IMR-90 (cell line): ENCODE measurements around the gene ZNHIT6. TPM values are rescaled to one million over a fixed set of nuclear protein-coding genes. Genes with fewer than 3 reads are reported as not detected.

Source experiments
- ATAC-seq: fragments of 200-7000 bp; cut with Tn5 transposase; 2 replicates; pipeline ENCODE4 v1.9.1; 2020; ENCODE audit warnings: low read depth, mild to moderate bottlenecking, moderate library complexity
- BruUV-seq: library from RNA; stranded (reverse); fragments of 400-500 nt; replicated peaks from 2 replicates; lab custom pipeline; 2021; lab: Mats Ljungman, UMichigan
- CTCF ChIA-PET: fragments of 300-600 bp; formaldehyde crosslinking; extraction: SDS; loops from one replicate; lab custom pipeline; 2021; ENCODE audit warnings: antibody characterized with exemption; lab: Yijun Ruan, JAX
- POLR2A ChIA-PET: fragments of 300-600 bp; sonication (Branson Sonifier 250); formaldehyde crosslinking; loops from one replicate; lab custom pipeline; 2022; ENCODE audit warnings: antibody characterized with exemption; ENCODE audit not compliant: unreplicated experiment; lab: Charles Lee
- DNase-seq: peaks from one replicate; pipeline ENCODE4 v3.0.0; 2013
- H2AFZ ChIP-seq: replicated peaks from 2 replicates; pipeline ENCODE3; 2013; ENCODE audit warnings: low read length, mild to moderate bottlenecking; ENCODE audit not compliant: poor library complexity
- H2AK5ac ChIP-seq: 2 replicates; pipeline ENCODE4 v1.6.1; 2013; ENCODE audit warnings: low read depth, low read length, inconsistent platforms
- H2AK9ac ChIP-seq: replicated peaks from 2 replicates; pipeline ENCODE3; 2013; ENCODE audit warnings: mild to moderate bottlenecking, low read depth, low read length, moderate library complexity; ENCODE audit not compliant: poor library complexity
- H2BK120ac ChIP-seq: 2 replicates; pipeline ENCODE4 v1.6.1; 2013; ENCODE audit warnings: low read depth, low read length, inconsistent platforms
- H2BK15ac ChIP-seq: 3 replicates; pipeline ENCODE4 v1.6.1; 2013; ENCODE audit warnings: low read depth, low read length, inconsistent platforms
- H2BK20ac ChIP-seq: 2 replicates; pipeline ENCODE4 v1.6.1; 2013; ENCODE audit warnings: low read depth, mild to moderate bottlenecking, inconsistent platforms, low read length, moderate library complexity
- H2BK5ac ChIP-seq: 2 replicates; pipeline ENCODE4 v1.6.1; 2013; ENCODE audit warnings: mild to moderate bottlenecking, low read depth, low read length, inconsistent platforms; ENCODE audit not compliant: poor library complexity, severe bottlenecking
- H3K14ac ChIP-seq: replicated peaks from 2 replicates; pipeline ENCODE4 v1.6.1; 2013; ENCODE audit warnings: low read depth, low read length, inconsistent platforms
- H3K18ac ChIP-seq: 2 replicates; pipeline ENCODE4 v1.6.1; 2013; ENCODE audit warnings: low read depth, low read length, control low read depth
- H3K23ac ChIP-seq: 2 replicates; pipeline ENCODE4 v1.6.1; 2013; ENCODE audit warnings: low read depth, low read length, inconsistent platforms
- H3K27ac ChIP-seq: 2 replicates; pipeline ENCODE4 v1.5.1; 2013; ENCODE audit warnings: mild to moderate bottlenecking, control low read depth, low read length; ENCODE audit not compliant: insufficient read depth
- H3K27me3 ChIP-seq: 2 replicates; pipeline ENCODE4 v1.6.1; 2013; ENCODE audit warnings: low read length; ENCODE audit not compliant: control insufficient read depth, insufficient read depth
- H3K36me3 ChIP-seq: 2 replicates; pipeline ENCODE4 v1.6.1; 2013; ENCODE audit warnings: low read length, mixed read lengths; ENCODE audit not compliant: control insufficient read depth, insufficient read depth
- H3K4ac ChIP-seq: 2 replicates; pipeline ENCODE4 v1.6.1; 2013; ENCODE audit warnings: low read depth, low read length, inconsistent platforms
- H3K4me1 ChIP-seq: 2 replicates; pipeline ENCODE4 v1.6.1; 2013; ENCODE audit warnings: low read length, mixed read lengths; ENCODE audit not compliant: control insufficient read depth, insufficient read depth
- H3K4me2 ChIP-seq: 2 replicates; pipeline ENCODE4 v1.6.1; 2013; ENCODE audit warnings: low read depth, mild to moderate bottlenecking, control low read depth, low read length, moderate library complexity
- H3K4me3 ChIP-seq: 2 replicates; pipeline ENCODE4 v1.5.1; 2013; ENCODE audit warnings: low read depth, mild to moderate bottlenecking, control low read depth, low read length, moderate library complexity; ENCODE audit not compliant: insufficient read depth
- H3K56ac ChIP-seq: 2 replicates; pipeline ENCODE4 v1.6.1; 2013; ENCODE audit warnings: low read length, inconsistent platforms; ENCODE audit not compliant: insufficient read depth; ENCODE audit errors: extremely low read depth
- H3K79me1 ChIP-seq, 2 experiments: 2 replicates each; pipeline ENCODE4 v1.6.1; 2013; ENCODE audit warnings: low read length in 2 of 2, inconsistent platforms in 1 of 2, low read depth in 1 of 2
- H3K9ac ChIP-seq: 2 replicates; pipeline ENCODE4 v1.6.1; 2013; ENCODE audit warnings: low read depth, low read length, control low read depth
- H3K9me1 ChIP-seq: 2 replicates; pipeline ENCODE4 v1.6.1; 2013; ENCODE audit warnings: low read length, inconsistent platforms; ENCODE audit not compliant: insufficient read depth
- H3K9me3 ChIP-seq: 2 replicates; pipeline ENCODE4 v1.6.1; 2013; ENCODE audit warnings: low read length; ENCODE audit not compliant: control insufficient read depth, insufficient read depth
- H4K20me1 ChIP-seq: 2 replicates; pipeline ENCODE4 v1.6.1; 2013; ENCODE audit warnings: low read length, inconsistent platforms; ENCODE audit not compliant: insufficient read depth
- H4K5ac ChIP-seq: 2 replicates; pipeline ENCODE4 v1.6.1; 2013; ENCODE audit warnings: mild to moderate bottlenecking, low read depth, low read length, control low read depth
- H4K8ac ChIP-seq, 2 experiments: 2 replicates each; pipeline ENCODE4 v1.6.1; 2013; ENCODE audit warnings: low read depth in 2 of 2, low read length in 2 of 2, control low read depth in 1 of 2, inconsistent platforms in 1 of 2
- H4K91ac ChIP-seq: 2 replicates; pipeline ENCODE4 v1.6.1; 2013; ENCODE audit warnings: low read depth, low read length, inconsistent platforms; ENCODE audit not compliant: insufficient read depth
- BHLHE40 ChIP-seq: fragments of 150-350 bp; IDR thresholded peaks from 2 replicates; pipeline ENCODE4 v1.6.1; 2016; ENCODE audit warnings: mild to moderate bottlenecking, low read depth, low read length
- CHD1 ChIP-seq: IDR thresholded peaks from 2 replicates; pipeline ENCODE4 v1.6.1; 2012; ENCODE audit warnings: low read depth, low read length, improper control_type of control experiment
- FOS ChIP-seq: fragments of 150-350 bp; IDR thresholded peaks from 2 replicates; pipeline ENCODE4 v1.6.1; 2016; ENCODE audit warnings: low read depth, low read length
- MAFK ChIP-seq: IDR thresholded peaks from 2 replicates; pipeline ENCODE4 v1.6.1; 2012; ENCODE audit warnings: low read depth, low read length, improper control_type of control experiment
- MAZ ChIP-seq: IDR thresholded peaks from 2 replicates; pipeline ENCODE4 v1.6.1; 2012; ENCODE audit warnings: low read depth, mild to moderate bottlenecking, low read length, improper control_type of control experiment, moderate library complexity, borderline replicate concordance
- MXI1 ChIP-seq: IDR thresholded peaks from 2 replicates; pipeline ENCODE4 v1.6.1; 2012; ENCODE audit warnings: low read depth, mild to moderate bottlenecking, low read length, moderate library complexity, borderline replicate concordance
- NFE2L2 ChIP-seq: fragments of 150-350 bp; IDR thresholded peaks from 2 replicates; pipeline ENCODE4 v1.6.1; 2016; ENCODE audit warnings: low read depth, mild to moderate bottlenecking, low read length
- RAD21 ChIP-seq: IDR thresholded peaks from 2 replicates; pipeline ENCODE4 v1.6.1; 2012; ENCODE audit warnings: low read length, improper control_type of control experiment
- RCOR1 ChIP-seq: IDR thresholded peaks from 2 replicates; pipeline ENCODE4 v1.6.1; 2012; ENCODE audit warnings: mild to moderate bottlenecking, low read length, improper control_type of control experiment; ENCODE audit not compliant: insufficient replicate concordance
- RFX5 ChIP-seq: IDR thresholded peaks from 2 replicates; pipeline ENCODE4 v1.8.0; 2012; ENCODE audit warnings: low read depth, mild to moderate bottlenecking, low read length, moderate library complexity
- SMC3 ChIP-seq: fragments of 150-350 bp; IDR thresholded peaks from 2 replicates; pipeline ENCODE4 v1.6.1; 2016; ENCODE audit warnings: low read depth, mild to moderate bottlenecking, antibody characterized with exemption, low read length, moderate library complexity
- WGBS, 2 experiments: methylation state at CpG; one replicate each; pipeline versions ENCODE4 v1.1.5 to v1.1.7; 2013; ENCODE audit warnings: missing lambda C conversion rate in 2 of 2; ENCODE audit not compliant: insufficient read length in 1 of 2; ENCODE audit errors: extremely low coverage in 2 of 2; 5-methylcytosine and 5-hydroxymethylcytosine counted together
- dilution Hi-C: fragments of 300-500 bp; cut with HindIII; formaldehyde crosslinking; loops from one replicate; pipeline ENCODE4 v1.14.3; 2018; ENCODE audit warnings: low sequenced_read_pairs; ENCODE audit not compliant: unreplicated experiment
- in situ Hi-C: fragments of 300-500 bp; cut with MboI; formaldehyde crosslinking; loops from 3 replicates; pipeline ENCODE4 v1.14.3; 2019; ENCODE audit warnings: low sequenced_read_pairs, inconsistent platforms, mixed read lengths
- intact Hi-C: fragments of 100-400 bp; cut with micrococcal nuclease; formaldehyde crosslinking; loops from 2 replicates; pipeline ENCODE4 v1.10.0; 2022
- polyA plus RNA-seq, 3 experiments: library from polyadenylated mRNA; depleted of rRNA; stranded (reverse); fragments of >200 nt; gene quantifications; 2 replicates each; pipeline ENCODE4 v1.2.3, GENCODE V29; 2012; ENCODE audit warnings: low replicate concordance in 1 of 3
- total RNA-seq: library from RNA; depleted of rRNA; stranded (reverse); fragments of >200 nt; gene quantifications from 2 replicates; pipeline ENCODE4 v1.2.3, GENCODE V29; 2012
- TF ChIP-seq, protein P1 (sequence below): fragments of 150-350 bp; IDR thresholded peaks from 2 replicates; pipeline ENCODE4 v1.6.1; 2017; ENCODE audit warnings: mild to moderate bottlenecking, antibody characterized with exemption, low read length, low read depth
- TF ChIP-seq, protein P2 (sequence below): conservative IDR thresholded peaks from 2 replicates; pipeline ENCODE4 v1.5.1; 2012; ENCODE audit warnings: mild to moderate bottlenecking, low read depth, low read length, improper control_type of control experiment
- TF ChIP-seq, protein P3 (sequence below): fragments of 150-350 bp; IDR thresholded peaks from 2 replicates; pipeline ENCODE4 v1.6.1; 2016; ENCODE audit warnings: low read depth, mild to moderate bottlenecking, low read length, moderate library complexity, borderline replicate concordance

The ZNHIT6 gene
- total and polyA plus RNA-seq, 2 of the 4 experiments (the other 2 are of a cell fraction), result 9.0 to 13.7 TPM

DNA sequence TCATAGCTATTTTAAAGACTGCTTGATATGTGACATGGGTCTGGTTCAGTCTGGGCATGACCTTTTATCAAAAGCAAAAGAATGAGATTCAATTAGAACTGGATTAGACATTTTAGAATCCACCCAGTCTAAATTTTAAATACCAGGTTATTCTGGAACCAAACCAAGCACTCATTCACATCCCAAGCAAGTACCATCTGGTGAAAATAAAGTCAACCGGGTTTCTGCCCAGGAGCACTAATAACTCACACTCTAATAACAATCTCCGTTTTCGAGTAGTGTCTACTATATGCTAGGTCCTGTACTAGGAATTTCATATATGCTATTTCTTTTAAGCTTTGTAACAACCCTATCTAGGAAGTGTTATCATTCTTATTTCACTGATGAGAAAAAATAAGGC lies 30.6 kb downstream of the ZNHIT6 start:
- H4K91ac ChIP-seq, result no peak overlapping the region
- no peak overlapping the region for H2AK9ac ChIP-seq
- no peaks in the 10 kb centered on the region; the same call in 1 of the 2 replicates for H3K9me1 ChIP-seq
- dilution Hi-C loops, result no loop called here
- POLR2A ChIA-PET, result no interaction called here
- in situ Hi-C loops, result no loop called here
- intact Hi-C loops, result no loop called here
- BruUV-seq, result no TSS peak
- no peaks in the 10 kb centered on the region for H3K9me3 ChIP-seq
- peaks cover 2% of the 10 kb centered on the region; the same call in 1 of the 2 replicates for H3K4me1 ChIP-seq
- H3K18ac ChIP-seq, result no peak overlapping the region
- no peak overlapping the region for H2BK5ac ChIP-seq
- no peak overlapping the region for H3K56ac ChIP-seq
- no peaks in the 10 kb centered on the region for H3K27me3 ChIP-seq
- no peak overlapping the region for H3K4me2 ChIP-seq
- no peak for DNase-seq
- H2BK20ac ChIP-seq, result no peak overlapping the region
- H4K5ac ChIP-seq, result no peak overlapping the region
- no peaks in the 10 kb centered on the region for H4K20me1 ChIP-seq
- no peak overlapping the region for H4K8ac ChIP-seq
- H3K4ac ChIP-seq, result no peak overlapping the region
- peaks cover 14% of the 10 kb centered on the region for H3K36me3 ChIP-seq
- no peak overlapping the region for H2BK120ac ChIP-seq
- H3K9ac ChIP-seq, result no peak overlapping the region
- H2AK5ac ChIP-seq, result no peak overlapping the region
- no peak for TF ChIP-seq RAD21
- no peak for TF ChIP-seq MAFK
- TF ChIP-seq, protein P1, sequence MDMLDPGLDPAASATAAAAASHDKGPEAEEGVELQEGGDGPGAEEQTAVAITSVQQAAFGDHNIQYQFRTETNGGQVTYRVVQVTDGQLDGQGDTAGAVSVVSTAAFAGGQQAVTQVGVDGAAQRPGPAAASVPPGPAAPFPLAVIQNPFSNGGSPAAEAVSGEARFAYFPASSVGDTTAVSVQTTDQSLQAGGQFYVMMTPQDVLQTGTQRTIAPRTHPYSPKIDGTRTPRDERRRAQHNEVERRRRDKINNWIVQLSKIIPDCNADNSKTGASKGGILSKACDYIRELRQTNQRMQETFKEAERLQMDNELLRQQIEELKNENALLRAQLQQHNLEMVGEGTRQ, result no peak
- no peak for TF ChIP-seq SMC3
- TF ChIP-seq RCOR1, result no peak
- TF ChIP-seq CHD1, result no peak
- no peak for TF ChIP-seq RFX5
- TF ChIP-seq, protein P2, sequence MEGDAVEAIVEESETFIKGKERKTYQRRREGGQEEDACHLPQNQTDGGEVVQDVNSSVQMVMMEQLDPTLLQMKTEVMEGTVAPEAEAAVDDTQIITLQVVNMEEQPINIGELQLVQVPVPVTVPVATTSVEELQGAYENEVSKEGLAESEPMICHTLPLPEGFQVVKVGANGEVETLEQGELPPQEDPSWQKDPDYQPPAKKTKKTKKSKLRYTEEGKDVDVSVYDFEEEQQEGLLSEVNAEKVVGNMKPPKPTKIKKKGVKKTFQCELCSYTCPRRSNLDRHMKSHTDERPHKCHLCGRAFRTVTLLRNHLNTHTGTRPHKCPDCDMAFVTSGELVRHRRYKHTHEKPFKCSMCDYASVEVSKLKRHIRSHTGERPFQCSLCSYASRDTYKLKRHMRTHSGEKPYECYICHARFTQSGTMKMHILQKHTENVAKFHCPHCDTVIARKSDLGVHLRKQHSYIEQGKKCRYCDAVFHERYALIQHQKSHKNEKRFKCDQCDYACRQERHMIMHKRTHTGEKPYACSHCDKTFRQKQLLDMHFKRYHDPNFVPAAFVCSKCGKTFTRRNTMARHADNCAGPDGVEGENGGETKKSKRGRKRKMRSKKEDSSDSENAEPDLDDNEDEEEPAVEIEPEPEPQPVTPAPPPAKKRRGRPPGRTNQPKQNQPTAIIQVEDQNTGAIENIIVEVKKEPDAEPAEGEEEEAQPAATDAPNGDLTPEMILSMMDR, result no peak
- no peak for TF ChIP-seq MXI1
- TF ChIP-seq BHLHE40, result no peak
- no peak for TF ChIP-seq NFE2L2
- no peak for TF ChIP-seq MAZ
- no peak for TF ChIP-seq FOS
- TF ChIP-seq, protein P3, sequence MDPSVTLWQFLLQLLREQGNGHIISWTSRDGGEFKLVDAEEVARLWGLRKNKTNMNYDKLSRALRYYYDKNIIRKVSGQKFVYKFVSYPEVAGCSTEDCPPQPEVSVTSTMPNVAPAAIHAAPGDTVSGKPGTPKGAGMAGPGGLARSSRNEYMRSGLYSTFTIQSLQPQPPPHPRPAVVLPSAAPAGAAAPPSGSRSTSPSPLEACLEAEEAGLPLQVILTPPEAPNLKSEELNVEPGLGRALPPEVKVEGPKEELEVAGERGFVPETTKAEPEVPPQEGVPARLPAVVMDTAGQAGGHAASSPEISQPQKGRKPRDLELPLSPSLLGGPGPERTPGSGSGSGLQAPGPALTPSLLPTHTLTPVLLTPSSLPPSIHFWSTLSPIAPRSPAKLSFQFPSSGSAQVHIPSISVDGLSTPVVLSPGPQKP, result no peak
- CTCF ChIA-PET, result interaction anchor here (0.6 to 0.7 kb wide), 2 partner anchors 10 to 15 kb away, joined by 3 to 4 read pairs; no protein-coding TSS in a partner anchor
- peaks cover 5 to 8% of the 10 kb centered on the region in 2 experiments; a peak in 3 of 4 replicates for H3K79me1 ChIP-seq
- H3K27ac ChIP-seq, result no peak overlapping the region
- no peak overlapping the region for H3K14ac ChIP-seq
- no CpG with 5 or more reads among the region's 3 CpGs for WGBS, 2 experiments
- no peak overlapping the region for H3K4me3 ChIP-seq
- no peak for ATAC-seq
- H3K23ac ChIP-seq, result no peak overlapping the region
- no peak overlapping the region for H2AFZ ChIP-seq
- H2BK15ac ChIP-seq, result no peak overlapping the region
